Testis (tissue), 2 donors: Measurements from ENCODE around the gene POMGNT1.

Source experiments
- POLR2A ChIP-seq: fragments of 450-650 bp; IDR thresholded peaks from one replicate; pipeline ENCODE4 v1.6.1; 2017; ENCODE audit warnings: antibody characterized with exemption, mild to moderate bottlenecking, moderate library complexity
- TF ChIP-seq, protein P1 (sequence below), 3 experiments: fragments of 450-650 bp in 2 of 3; fragments of 200-600 bp in 1 of 3; sonication (generic) in 1 of 3; IDR thresholded peaks; one replicate each; pipeline ENCODE4 v1.5.1; 2016 to 2019; ENCODE audit warnings: antibody characterized with exemption in 3 of 3, mild to moderate bottlenecking in 2 of 3, moderate library complexity in 1 of 3

GRCh38 chr1:46219551-46220520 lies 21.6 kb upstream of the POMGNT1 start:
- TF ChIP-seq, protein P1, sequence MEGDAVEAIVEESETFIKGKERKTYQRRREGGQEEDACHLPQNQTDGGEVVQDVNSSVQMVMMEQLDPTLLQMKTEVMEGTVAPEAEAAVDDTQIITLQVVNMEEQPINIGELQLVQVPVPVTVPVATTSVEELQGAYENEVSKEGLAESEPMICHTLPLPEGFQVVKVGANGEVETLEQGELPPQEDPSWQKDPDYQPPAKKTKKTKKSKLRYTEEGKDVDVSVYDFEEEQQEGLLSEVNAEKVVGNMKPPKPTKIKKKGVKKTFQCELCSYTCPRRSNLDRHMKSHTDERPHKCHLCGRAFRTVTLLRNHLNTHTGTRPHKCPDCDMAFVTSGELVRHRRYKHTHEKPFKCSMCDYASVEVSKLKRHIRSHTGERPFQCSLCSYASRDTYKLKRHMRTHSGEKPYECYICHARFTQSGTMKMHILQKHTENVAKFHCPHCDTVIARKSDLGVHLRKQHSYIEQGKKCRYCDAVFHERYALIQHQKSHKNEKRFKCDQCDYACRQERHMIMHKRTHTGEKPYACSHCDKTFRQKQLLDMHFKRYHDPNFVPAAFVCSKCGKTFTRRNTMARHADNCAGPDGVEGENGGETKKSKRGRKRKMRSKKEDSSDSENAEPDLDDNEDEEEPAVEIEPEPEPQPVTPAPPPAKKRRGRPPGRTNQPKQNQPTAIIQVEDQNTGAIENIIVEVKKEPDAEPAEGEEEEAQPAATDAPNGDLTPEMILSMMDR (IDR thresholded peaks at IDR 0.05) = no peak
- TF ChIP-seq POLR2A = no peak
